OCI-LY1 (cell line): Measurements from ENCODE around the gene FAM181B.

Experiments used
- H2AFZ ChIP-seq: fragments of 200-600 bp; sonication (generic), shearing (Covaris generic); 2 replicates; pipeline ENCODE4 v1.6.0; 2014; ENCODE audit warnings: antibody characterized with exemption, mild to moderate bottlenecking, low read length
- H3F3A ChIP-seq: fragments of 200-600 bp; sonication (generic), shearing (Covaris generic); 2 replicates; pipeline ENCODE4 v1.6.0; 2014; ENCODE audit warnings: mild to moderate bottlenecking, antibody characterized with exemption, low read length, moderate library complexity; ENCODE audit not compliant: insufficient read depth
- H3K27ac ChIP-seq: fragments of 200-600 bp; sonication (generic); 2 replicates; pipeline ENCODE4 v1.5.1; 2014; ENCODE audit warnings: low read length, mixed run types, mild to moderate bottlenecking, low read depth; ENCODE audit not compliant: poor library complexity, severe bottlenecking
- H3K27me3 ChIP-seq: fragments of 200-600 bp; sonication (generic); 2 replicates; pipeline ENCODE4 v1.6.0; 2014; ENCODE audit warnings: antibody characterized with exemption, mild to moderate bottlenecking, low read length, moderate library complexity; ENCODE audit not compliant: insufficient read depth
- H3K36me3 ChIP-seq: fragments of 200-600 bp; sonication (generic); 2 replicates; pipeline ENCODE4 v1.6.1; 2014; ENCODE audit warnings: mild to moderate bottlenecking, antibody characterized with exemption, low read length, moderate library complexity, mixed read lengths; ENCODE audit not compliant: insufficient read depth
- H3K4me1 ChIP-seq: fragments of 200-600 bp; sonication (generic); 2 replicates; pipeline ENCODE4 v1.5.1; 2014; ENCODE audit warnings: mild to moderate bottlenecking, low read length, moderate library complexity; ENCODE audit not compliant: insufficient read depth, severe bottlenecking
- H3K4me2 ChIP-seq: fragments of 200-600 bp; sonication (generic), shearing (Covaris generic); 2 replicates; pipeline ENCODE4 v1.6.1; 2014; ENCODE audit warnings: low read length
- H3K4me3 ChIP-seq: fragments of 200-600 bp; sonication (generic); 2 replicates; pipeline ENCODE4 v1.5.1; 2014; ENCODE audit warnings: low read length, low read depth, mild to moderate bottlenecking, mixed read lengths; ENCODE audit not compliant: poor library complexity, severe bottlenecking
- H3K79me2 ChIP-seq: fragments of 200-600 bp; shearing (Covaris generic); 2 replicates; pipeline ENCODE4 v1.6.1; 2016; ENCODE audit warnings: mixed run types, low read length, mixed read lengths; ENCODE audit not compliant: insufficient read depth
- H3K9ac ChIP-seq: fragments of 200-600 bp; sonication (generic), shearing (Covaris generic); 2 replicates; pipeline ENCODE4 v1.6.1; 2014; ENCODE audit warnings: mild to moderate bottlenecking, low read length, mixed read lengths
- H3K9me2 ChIP-seq: fragments of 200-600 bp; sonication (generic), shearing (Covaris generic); 2 replicates; pipeline ENCODE4 v1.6.1; 2014; ENCODE audit warnings: low read depth, mild to moderate bottlenecking, low read length, mixed read lengths
- H3K9me3 ChIP-seq: fragments of 200-600 bp; shearing (Covaris generic); 2 replicates; pipeline ENCODE4 v1.6.1; 2014; ENCODE audit warnings: low read length, mixed read lengths
- H4K20me1 ChIP-seq: fragments of 200-600 bp; sonication (generic), shearing (Covaris generic); 2 replicates; pipeline ENCODE4 v1.6.0; 2016; ENCODE audit warnings: mild to moderate bottlenecking, low read length; ENCODE audit not compliant: insufficient read depth
- CTCF ChIP-seq: fragments of 200-600 bp; sonication (generic), shearing (Covaris generic); IDR thresholded peaks from 2 replicates; pipeline ENCODE4 v1.5.1; 2017; ENCODE audit warnings: mild to moderate bottlenecking, antibody characterized with exemption, low read length, moderate library complexity, mixed read lengths
- EZH2 ChIP-seq: fragments of 200-600 bp; sonication (generic), shearing (Covaris generic); IDR thresholded peaks from 2 replicates; pipeline ENCODE4 v1.8.0; 2017; ENCODE audit warnings: borderline replicate concordance, mixed run types, mild to moderate bottlenecking, antibody characterized with exemption, low read length, moderate library complexity, mixed read lengths

The FAM181B gene, protein sequence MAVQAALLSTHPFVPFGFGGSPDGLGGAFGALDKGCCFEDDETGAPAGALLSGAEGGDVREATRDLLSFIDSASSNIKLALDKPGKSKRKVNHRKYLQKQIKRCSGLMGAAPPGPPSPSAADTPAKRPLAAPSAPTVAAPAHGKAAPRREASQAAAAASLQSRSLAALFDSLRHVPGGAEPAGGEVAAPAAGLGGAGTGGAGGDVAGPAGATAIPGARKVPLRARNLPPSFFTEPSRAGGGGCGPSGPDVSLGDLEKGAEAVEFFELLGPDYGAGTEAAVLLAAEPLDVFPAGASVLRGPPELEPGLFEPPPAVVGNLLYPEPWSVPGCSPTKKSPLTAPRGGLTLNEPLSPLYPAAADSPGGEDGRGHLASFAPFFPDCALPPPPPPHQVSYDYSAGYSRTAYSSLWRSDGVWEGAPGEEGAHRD

DNA sequence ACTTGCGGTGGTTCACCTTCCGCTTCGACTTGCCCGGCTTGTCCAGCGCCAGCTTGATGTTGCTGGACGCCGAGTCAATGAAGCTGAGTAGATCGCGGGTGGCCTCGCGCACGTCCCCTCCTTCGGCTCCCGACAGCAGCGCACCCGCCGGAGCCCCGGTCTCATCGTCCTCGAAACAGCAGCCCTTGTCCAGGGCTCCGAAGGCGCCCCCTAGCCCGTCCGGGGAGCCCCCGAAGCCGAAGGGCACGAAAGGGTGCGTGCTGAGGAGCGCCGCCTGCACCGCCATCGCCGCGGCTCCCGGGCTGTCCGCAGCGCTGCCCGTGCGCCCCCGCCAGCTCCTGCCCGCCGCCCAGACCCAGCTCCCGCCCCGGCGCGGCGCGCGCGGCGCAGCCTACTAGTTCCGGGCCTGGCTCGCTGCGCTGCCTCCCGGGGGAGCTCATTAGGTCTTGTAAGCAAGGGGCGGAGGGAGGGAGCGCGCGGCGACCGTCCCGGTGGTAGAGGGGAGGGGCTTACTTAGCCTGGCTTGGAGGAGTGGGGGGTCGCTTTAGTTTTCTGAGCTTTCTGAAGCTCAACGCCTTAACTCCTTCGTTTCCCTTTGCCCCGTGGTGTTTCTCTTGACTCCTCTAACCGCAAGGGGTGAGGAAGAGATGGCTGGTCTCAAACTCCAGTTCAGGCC lies at the start of gene FAM181B:
Gene FAM181B, minus strand, starts transcription at position 421 of the 676 bp plus-strand sequence. Its CDS starts 135 bp downstream, at position 286.
- H3K9me3 ChIP-seq = no peaks in the 10 kb centered on the region
- no peaks in the 10 kb centered on the region for H3K36me3 ChIP-seq
- H2AFZ ChIP-seq = no peak within 1 kb of the TSS
- no peak within 1 kb of the TSS for H3K4me2 ChIP-seq
- H3K27me3 ChIP-seq = no peaks in the 10 kb centered on the region
- no peak within 1 kb of the TSS for H3K27ac ChIP-seq
- no peak within 1 kb of the TSS for H3K9ac ChIP-seq
- H3K4me3 ChIP-seq = no peak within 1 kb of the TSS
- no peak for TF ChIP-seq CTCF
- H3F3A ChIP-seq = no peaks in the 10 kb centered on the region
- H3K79me2 ChIP-seq = no peaks in the 10 kb centered on the region
- no peaks in the 10 kb centered on the region for H3K4me1 ChIP-seq
- H4K20me1 ChIP-seq = no peaks in the 10 kb centered on the region
- H3K9me2 ChIP-seq = no peaks in the 10 kb centered on the region

GRCh38 chr11:82782825-82783374 lies 49.2 kb upstream of the FAM181B start:
- H3F3A ChIP-seq = no peaks in the 10 kb centered on the region

DNA sequence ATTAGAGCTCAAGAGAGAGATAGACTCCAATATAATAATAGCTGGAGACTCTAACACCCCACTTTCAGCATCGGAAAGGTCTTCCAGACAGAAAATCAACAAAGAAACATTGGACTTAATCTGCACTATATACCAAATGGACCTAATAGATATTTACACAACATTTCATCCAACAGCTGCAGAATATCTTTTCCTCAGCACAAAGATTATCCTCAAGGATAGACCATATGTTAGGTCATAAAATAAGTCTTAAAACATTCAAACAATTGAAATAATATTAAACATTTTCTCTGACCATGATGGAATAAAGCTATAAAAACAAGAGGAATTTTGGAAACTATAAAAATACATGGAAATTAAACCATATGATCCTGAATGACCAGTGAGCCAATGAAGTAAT lies 45.1 kb upstream of the FAM181B start:
- no peak overlapping the region for H3K4me3 ChIP-seq
- no peak overlapping the region for H3K27ac ChIP-seq
- no peaks in the 10 kb centered on the region for H3K27me3 ChIP-seq
- H3K4me2 ChIP-seq = no peak overlapping the region
- no peak overlapping the region for H3K9ac ChIP-seq
- no peaks in the 10 kb centered on the region for H3K36me3 ChIP-seq
- TF ChIP-seq CTCF (no peak), EZH2 (no peak)
- H3K4me1 ChIP-seq = peaks cover 3% of the 10 kb centered on the region
- H3K79me2 ChIP-seq = no peaks in the 10 kb centered on the region
- no peaks in the 10 kb centered on the region for H3F3A ChIP-seq
- H3K9me3 ChIP-seq = no peaks in the 10 kb centered on the region
- no peaks in the 10 kb centered on the region; the same call in 1 of the 2 replicates for H3K9me2 ChIP-seq
- no peaks in the 10 kb centered on the region for H4K20me1 ChIP-seq
- H2AFZ ChIP-seq = no peak overlapping the region

More at GRCh38 chr11:82782825-82783374, 49.2 kb upstream of the FAM181B start:
- Histone ChIP-seq H3K9me3 (no peaks in the 10 kb centered on the region), H3K4me1 (no peaks in the 10 kb centered on the region), H3K4me2 (no peak overlapping the region), H2AFZ (no peak overlapping the region), H3K36me3 (no peaks in the 10 kb centered on the region), H3K9ac (no peak overlapping the region), H3K79me2 (no peaks in the 10 kb centered on the region), H3K4me3 (no peak overlapping the region), H4K20me1 (no peaks in the 10 kb centered on the region), H3K27ac (no peak overlapping the region), H3K9me2 (no peaks in the 10 kb centered on the region; the same call in 1 of the 2 replicates), H3K27me3 (no peaks in the 10 kb centered on the region)
- TF ChIP-seq EZH2 = no peak
- no peak for TF ChIP-seq CTCF
